GM13976 (cell line): ENCODE data around the gene RMI2.

ENCODE experiments used
- DNase-seq: peaks from one replicate; pipeline ENCODE4 v3.0.0; 2012; ENCODE audit warnings: low spot score
- in situ Hi-C: fragments of 300-500 bp; cut with MboI; formaldehyde crosslinking; loops from one replicate; pipeline ENCODE4 v1.12.0; 2022; ENCODE audit warnings: low sequenced_read_pairs, mixed read lengths, inconsistent platforms; ENCODE audit not compliant: unreplicated experiment
- TF ChIP-seq, protein P1 (sequence below): IDR thresholded peaks from 2 replicates; pipeline ENCODE4 v1.5.1; 2012; ENCODE audit warnings: borderline replicate concordance, mild to moderate bottlenecking; ENCODE audit not compliant: insufficient read depth; ENCODE audit errors: extremely low read depth, missing control alignments, control extremely low read depth

The RMI2 gene

DNA sequence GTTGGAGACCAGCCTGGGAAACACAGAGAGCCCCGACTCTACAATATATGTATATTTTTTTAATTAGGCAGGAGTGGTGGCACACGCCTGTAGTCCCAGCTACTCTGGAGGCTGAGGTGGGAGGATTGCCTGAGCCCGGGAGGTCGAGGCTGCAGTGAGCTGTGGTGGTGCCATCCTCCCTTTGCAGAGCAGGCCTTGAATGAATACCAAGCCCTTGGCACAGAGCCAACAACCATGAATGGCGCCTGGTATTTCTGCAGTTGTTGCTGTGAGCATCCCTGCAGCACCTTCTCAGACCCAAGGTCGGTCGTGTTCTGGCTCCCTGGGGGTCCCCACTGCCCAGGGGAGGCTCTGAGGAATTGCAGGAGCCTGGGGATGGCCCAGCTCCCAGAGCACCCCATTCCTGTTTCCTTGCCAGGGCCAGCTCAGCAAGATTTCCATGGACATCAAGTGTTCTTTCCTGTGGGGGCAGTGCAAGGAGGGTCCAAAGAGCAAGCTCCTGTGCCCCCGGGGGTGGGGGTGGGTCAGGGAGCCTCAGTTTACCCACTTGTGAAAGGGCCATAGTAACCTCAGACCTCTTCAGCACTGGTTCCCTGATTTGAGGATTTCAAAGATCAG, 25.6 kb upstream of the RMI2 start:
- in situ Hi-C loops = no loop called here
- no peak for DNase-seq
- TF ChIP-seq, protein P1, sequence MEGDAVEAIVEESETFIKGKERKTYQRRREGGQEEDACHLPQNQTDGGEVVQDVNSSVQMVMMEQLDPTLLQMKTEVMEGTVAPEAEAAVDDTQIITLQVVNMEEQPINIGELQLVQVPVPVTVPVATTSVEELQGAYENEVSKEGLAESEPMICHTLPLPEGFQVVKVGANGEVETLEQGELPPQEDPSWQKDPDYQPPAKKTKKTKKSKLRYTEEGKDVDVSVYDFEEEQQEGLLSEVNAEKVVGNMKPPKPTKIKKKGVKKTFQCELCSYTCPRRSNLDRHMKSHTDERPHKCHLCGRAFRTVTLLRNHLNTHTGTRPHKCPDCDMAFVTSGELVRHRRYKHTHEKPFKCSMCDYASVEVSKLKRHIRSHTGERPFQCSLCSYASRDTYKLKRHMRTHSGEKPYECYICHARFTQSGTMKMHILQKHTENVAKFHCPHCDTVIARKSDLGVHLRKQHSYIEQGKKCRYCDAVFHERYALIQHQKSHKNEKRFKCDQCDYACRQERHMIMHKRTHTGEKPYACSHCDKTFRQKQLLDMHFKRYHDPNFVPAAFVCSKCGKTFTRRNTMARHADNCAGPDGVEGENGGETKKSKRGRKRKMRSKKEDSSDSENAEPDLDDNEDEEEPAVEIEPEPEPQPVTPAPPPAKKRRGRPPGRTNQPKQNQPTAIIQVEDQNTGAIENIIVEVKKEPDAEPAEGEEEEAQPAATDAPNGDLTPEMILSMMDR = no peak

DNA sequence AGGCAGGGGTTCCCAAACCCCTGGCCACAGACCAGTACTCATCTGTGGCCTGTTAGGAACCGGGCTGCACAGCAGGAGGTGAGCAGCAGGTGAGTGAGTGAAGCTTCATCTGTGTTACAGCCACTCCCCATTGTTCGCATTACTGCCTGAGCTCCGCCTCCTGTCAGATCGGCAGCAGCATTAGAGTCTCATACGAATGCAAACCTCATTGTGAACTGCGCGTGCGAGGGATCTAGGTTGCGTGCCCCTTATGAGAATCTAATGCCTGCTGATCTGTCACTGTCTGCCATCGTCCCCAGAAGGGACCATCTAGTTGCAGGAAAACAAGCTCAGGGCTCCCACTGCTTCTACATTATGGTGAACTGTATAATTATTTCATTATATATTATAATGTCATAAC, 25.1 kb upstream of the RMI2 start:
- DNase-seq = no peak
- TF ChIP-seq, protein P1 = no peak
- in situ Hi-C loops = no loop called here

DNA sequence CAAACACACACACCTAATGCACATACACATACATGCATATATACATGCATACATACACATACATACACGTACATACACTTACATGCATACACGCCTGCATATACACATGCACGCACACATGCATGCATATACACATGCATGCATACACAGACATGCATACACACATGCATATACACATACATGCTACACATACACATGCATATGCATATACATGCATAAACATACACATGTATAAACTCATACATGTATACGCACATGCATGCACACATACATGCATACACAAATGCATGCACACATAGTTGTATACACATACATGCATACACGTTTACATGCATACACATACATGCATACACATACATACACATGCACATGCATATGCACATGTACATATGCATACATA, 23.6 kb upstream of the RMI2 start:
- in situ Hi-C loops = no loop called here
- TF ChIP-seq, protein P1 = no peak
- DNase-seq = no peak

DNA sequence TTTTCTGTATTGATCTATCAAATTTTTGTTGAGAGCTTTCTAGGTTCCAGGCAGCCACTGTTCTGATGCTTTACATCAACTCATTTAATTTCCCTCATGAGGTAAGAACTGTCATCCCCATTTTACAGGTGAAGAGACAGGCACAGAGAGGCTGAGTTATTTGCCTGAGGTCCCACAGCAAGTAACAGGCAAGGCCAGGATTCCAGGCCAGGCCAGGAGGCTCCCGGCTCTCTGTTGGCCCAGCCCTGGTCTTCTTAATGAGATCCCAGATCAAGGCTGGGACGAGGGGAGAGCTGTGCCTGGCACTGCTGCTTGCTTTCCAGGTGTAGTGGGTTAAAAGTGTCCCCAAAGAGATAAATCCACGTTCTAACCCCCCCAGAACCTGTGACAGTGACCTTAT, 22.4 kb upstream of the RMI2 start:
- no peak for DNase-seq
- TF ChIP-seq, protein P1 = no peak
- in situ Hi-C loops = no loop called here

DNA sequence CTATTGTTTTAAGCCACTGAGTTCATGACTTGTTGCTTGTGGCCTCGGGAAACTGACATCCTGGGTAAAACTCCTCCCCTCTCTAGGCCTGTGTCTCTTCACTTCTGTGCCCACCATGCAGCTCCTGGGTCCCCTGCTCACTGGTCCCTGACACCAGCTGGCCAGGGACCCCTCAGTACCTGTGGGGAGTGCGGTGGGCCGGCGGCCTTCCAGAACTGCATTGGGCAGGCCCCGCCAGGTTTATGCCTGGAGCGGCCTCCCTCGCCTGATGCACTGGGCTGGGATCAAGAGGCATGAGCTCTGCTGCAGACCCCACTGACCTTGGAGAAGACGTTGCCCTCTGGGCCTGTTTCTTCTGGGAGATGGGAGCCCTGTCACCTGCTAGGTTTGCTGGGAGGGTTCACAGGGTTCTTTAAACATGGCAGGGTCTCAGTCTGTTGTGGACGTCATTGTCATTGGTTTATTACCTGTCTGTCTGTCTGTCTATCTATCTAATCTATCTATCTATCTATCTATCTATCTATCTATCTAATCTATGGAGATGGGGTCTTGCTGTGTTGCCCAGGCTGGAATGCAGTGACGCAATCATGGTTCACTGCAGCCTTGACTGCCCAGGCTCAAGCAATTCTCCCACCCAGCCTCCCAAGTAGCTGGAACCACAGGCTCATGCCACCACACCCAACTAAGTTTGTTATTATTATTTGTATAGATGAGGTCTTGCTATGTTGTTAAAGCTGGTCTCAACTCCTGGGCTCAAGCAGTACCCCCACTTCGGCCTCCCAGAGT, 21.5 kb upstream of the RMI2 start:
- TF ChIP-seq, protein P1 = no peak
- DNase-seq = no peak
- in situ Hi-C loops = no loop called here

DNA sequence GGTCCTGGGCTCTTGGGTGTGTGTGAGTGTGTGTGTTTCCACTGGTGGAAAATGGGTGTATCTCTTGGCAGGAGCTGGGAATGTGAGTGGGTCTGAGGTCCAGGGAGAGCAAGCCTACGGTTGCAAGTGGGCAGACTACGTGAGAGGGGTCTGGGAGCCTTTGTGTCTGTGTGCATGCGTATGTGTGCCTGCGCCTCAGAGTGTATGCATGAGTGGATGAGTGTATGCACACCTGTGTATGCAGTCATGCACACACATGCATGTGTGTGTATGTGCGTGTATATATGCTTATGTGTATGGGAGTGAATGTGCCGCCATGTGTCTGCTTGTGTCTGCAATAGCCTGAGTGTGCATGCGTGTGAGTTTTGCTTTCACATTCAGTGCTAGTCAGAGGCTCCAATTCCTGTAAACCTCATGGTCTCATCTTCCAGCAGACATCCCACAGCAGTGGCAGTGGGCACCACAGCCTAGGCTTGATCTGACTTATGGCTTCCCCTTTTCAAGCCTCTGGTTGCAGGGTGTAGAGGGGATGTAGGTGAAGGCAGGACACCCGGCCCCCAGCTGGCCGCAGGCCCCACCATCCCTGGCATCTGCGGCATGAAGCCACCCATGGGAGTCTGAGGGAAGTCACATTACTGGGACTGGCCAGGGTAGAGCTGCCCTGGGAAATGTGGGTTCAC, 19.7 kb upstream of the RMI2 start:
- TF ChIP-seq, protein P1 = no peak
- DNase-seq = no peak
- in situ Hi-C loops = no loop called here
